GM19372 (cell line): Measurements from ENCODE around the gene LTA.

Source experiments
- ATAC-seq: cut with Tn5 transposase; IDR thresholded peaks from one replicate; pipeline ENCODE4 v1.9.1; 2021; ENCODE audit warnings: mild to moderate bottlenecking, low read depth, moderate library complexity; ENCODE audit not compliant: unreplicated experiment

LTA gene

GRCh38 chr6:31568537-31568961, 3.5 kb upstream of the LTA start:
- peak; percentile 63 for ATAC-seq

- ATAC-seq = no peak
These were observed 2.1 kb upstream of the LTA start for GRCh38 chr6:31569861-31570536.

GRCh38 chr6:31573239-31574105, 1.4 kb downstream of the LTA start:
- ATAC-seq = no peak

GRCh38 chr6:31574106-31575061, 2.3 kb downstream of the LTA start:
- ATAC-seq = no peak

- no peak for ATAC-seq
These were observed 3.3 kb downstream of the LTA start, which contains the start of gene TNF for GRCh38 chr6:31575335-31575901. Gene TNF, plus strand, starts transcription at chr6:31575565. Its CDS starts 177 bp downstream, at chr6:31575742.

GRCh38 chr6:31575952-31576685, 4.0 kb downstream of the LTA start:
- ATAC-seq = no peak

- ATAC-seq = no peak
These were observed 4.9 kb downstream of the LTA start for GRCh38 chr6:31576897-31577578.

GRCh38 chr6:31577579-31577966, 5.5 kb downstream of the LTA start:
- no peak for ATAC-seq

- no peak for ATAC-seq
These were observed 6.4 kb downstream of the LTA start for GRCh38 chr6:31578184-31579118.

GRCh38 chr6:31579119-31579505, 7.0 kb downstream of the LTA start:
- no peak for ATAC-seq

- no peak for ATAC-seq
These were observed 7.7 kb downstream of the LTA start for GRCh38 chr6:31579546-31580437.

- ATAC-seq = no peak
These were observed 8.3 kb downstream of the LTA start for GRCh38 chr6:31580438-31580740.

GRCh38 chr6:31580807-31581433, 8.8 kb downstream of the LTA start:
- ATAC-seq = no peak

- ATAC-seq = no peak
These were observed 9.5 kb downstream of the LTA start for GRCh38 chr6:31581434-31582229.

- no peak for ATAC-seq
These were observed 10.1 kb downstream of the LTA start, which contains the start of gene LTB for GRCh38 chr6:31582230-31582643. Gene LTB, minus strand, starts transcription at chr6:31582424. Its CDS starts 7 bp downstream, at chr6:31582417.

GRCh38 chr6:31585491-31585890, 13.4 kb downstream of the LTA start:
- no peak for ATAC-seq
